ENCODE measurements around the gene VPS4A. TPM values are rescaled to one million over a fixed set of nuclear protein-coding genes. Genes with fewer than 3 reads are reported as not detected.
A peak's percentile ranks its signal among the peaks of the same experiment; 100 is the strongest.

Gene VPS4A
- total and polyA plus RNA-seq, 11 donors, result 24.8 to 47.0 (median 29.6) TPM

GRCh38 chr16:69270395-69270794, 40.8 kb upstream of the VPS4A start:
- TF ChIP-seq CTCF (IDR thresholded peaks at IDR 0.05), result no peak
- no peak for TF ChIP-seq POLR2A (IDR thresholded peaks at IDR 0.05)
- intact Hi-C loops (cut with DNase I), result no loop called here
- WGBS, 4 donors, result 89 to 96% (median 91%) methylated on average over 3 of the region's 3 CpGs
- DNase-seq (no peak), ATAC-seq (no peak)
- Histone ChIP-seq H3K36me3 (peaks cover 0 to 32% (median 14%) of the 10 kb centered on the region in 9 donors), H3K27me3 (no peaks in the 10 kb centered on the region), H3K4me3 (no peak overlapping the region), H3K4me1 (peaks cover 0 to 14% (median 2%) of the 10 kb centered on the region in 12 donors), H3K27ac (peak overlapping the region in 1 of 12 donors; percentile 2), H3K9me3 (no peaks in the 10 kb centered on the region)

GRCh38 chr16:69270831-69271230, 40.3 kb upstream of the VPS4A start:
- TF ChIP-seq CTCF (IDR thresholded peaks at IDR 0.05) (no peak), POLR2A (IDR thresholded peaks at IDR 0.05) (no peak)
- Histone ChIP-seq H3K36me3 (peaks cover 0 to 32% (median 14%) of the 10 kb centered on the region in 9 donors), H3K27me3 (no peaks in the 10 kb centered on the region), H3K27ac (peak overlapping the region in 1 of 12 donors; percentile 2), H3K4me3 (no peak overlapping the region), H3K4me1 (peaks cover 0 to 18% (median 5%) of the 10 kb centered on the region in 12 donors), H3K9me3 (no peaks in the 10 kb centered on the region)
- WGBS, 4 donors, result 61 to 72% (median 69%) methylated on average over 2 of the region's 2 CpGs
- intact Hi-C loops (cut with DNase I), result no loop called here
- DNase-seq (no peak), ATAC-seq (no peak)

GRCh38 chr16:69273009-69273408, 38.1 kb upstream of the VPS4A start:
- no peak for TF ChIP-seq POLR2A (IDR thresholded peaks at IDR 0.05)
- no peak for TF ChIP-seq CTCF (IDR thresholded peaks at IDR 0.05)
- no peak for DNase-seq
- H3K27ac ChIP-seq, result no peak overlapping the region
- H3K4me3 ChIP-seq, result no peak overlapping the region
- no peaks in the 10 kb centered on the region for H3K27me3 ChIP-seq
- 52 to 60% (median 60%) methylated on average over 4 of the region's 4 CpGs for WGBS, 4 donors
- H3K36me3 ChIP-seq, result peaks cover 0 to 32% (median 11%) of the 10 kb centered on the region in 9 donors
- no peak for ATAC-seq
- no peaks in the 10 kb centered on the region for H3K9me3 ChIP-seq
- intact Hi-C loops (cut with DNase I), result no loop called here
- peaks cover 0 to 34% (median 8%) of the 10 kb centered on the region in 12 donors for H3K4me1 ChIP-seq

GRCh38 chr16:69274699-69275235, 36.4 kb upstream of the VPS4A start:
- peak overlapping the region in 4 of 12 donors; percentile 9 to 66 (median 44) for H3K27ac ChIP-seq
- no peak for ATAC-seq
- intact Hi-C loops (cut with DNase I), result no loop called here

More at GRCh38 chr16:69274699-69275235, 36.4 kb upstream of the VPS4A start:
- no peak for DNase-seq
- 75 to 79% (median 77%) methylated on average over 4 of the region's 4 CpGs for WGBS, 4 donors
- H3K27me3 ChIP-seq, result no peaks in the 10 kb centered on the region
- H3K4me3 ChIP-seq, result no peak overlapping the region
- peaks cover 0 to 34% (median 8%) of the 10 kb centered on the region in 12 donors for H3K4me1 ChIP-seq
- TF ChIP-seq POLR2A (IDR thresholded peaks at IDR 0.05), result no peak
- no peak for TF ChIP-seq CTCF (IDR thresholded peaks at IDR 0.05)
- peaks cover 0 to 32% (median 11%) of the 10 kb centered on the region in 9 donors for H3K36me3 ChIP-seq
- H3K9me3 ChIP-seq, result no peaks in the 10 kb centered on the region

All from heart left ventricle (tissue), 16 donors.